ENCODE measurements around the gene SERPINA7. TPM values are rescaled to one million over a fixed set of nuclear protein-coding genes. Genes with fewer than 3 reads are reported as not detected.
A peak's percentile ranks its signal among the peaks of the same experiment; 100 is the strongest.
"Not testable (repeated sequence)": the region's sequence is repeated elsewhere in the genome, so short reads cannot be mapped to it uniquely, and the experiment has no call there.

The SERPINA7 gene
- total RNA-seq, 1 donor from 2014 or later, result not detected

DNA sequence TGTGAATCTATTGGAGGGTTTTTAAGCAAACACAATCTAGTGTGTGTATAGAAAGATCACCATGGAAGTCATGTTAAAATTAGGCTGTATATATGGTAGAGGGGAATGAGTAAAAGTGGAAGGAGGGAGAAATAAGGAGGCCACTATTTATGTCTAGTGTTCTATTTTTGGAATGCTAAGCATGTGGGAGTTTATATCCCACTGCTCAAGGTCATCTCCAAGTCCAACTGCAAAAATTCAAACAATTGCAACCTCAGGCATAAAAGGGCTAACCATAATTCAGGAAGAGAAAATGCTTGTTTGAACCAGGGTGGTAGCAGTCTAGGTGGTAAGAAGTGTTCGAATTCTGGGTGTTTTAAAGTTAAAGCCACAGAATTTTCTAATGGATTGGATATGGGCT lies 39.2 kb downstream of the SERPINA7 start:
- Histone ChIP-seq H2AFZ (ENCODE audit: low read depth, low read length) (no peak overlapping the region), H3K27ac (ENCODE audit: low read depth, low read length) (no peak overlapping the region), H3K4me2 (ENCODE audit: low read length) (no peak overlapping the region), H4K20me1 (ENCODE audit: insufficient read depth, low read length) (no peaks in the 10 kb centered on the region), H3K4me3 (ENCODE audit: insufficient read depth, low read depth, low read length) (no peak overlapping the region), H3K27me3 (ENCODE audit: insufficient read depth, low read length) (no peaks in the 10 kb centered on the region), H3K9ac (ENCODE audit: low read length) (no peak overlapping the region), H3K4me1 (ENCODE audit: insufficient read depth, low read length) (no peaks in the 10 kb centered on the region), H3K79me2 (ENCODE audit: insufficient read depth, low read length) (no peaks in the 10 kb centered on the region), H3K9me3 (ENCODE audit: insufficient read depth, low read depth, low read length) (no peaks in the 10 kb centered on the region), H3K36me3 (ENCODE audit: insufficient read depth, low read length) (no peaks in the 10 kb centered on the region)
- Mint-ChIP-seq H3K9me3 (ENCODE audit: unreplicated experiment) (peaks cover 1% of the 10 kb centered on the region), H3K4me3 (ENCODE audit: unreplicated experiment) (no peak overlapping the region), H3K27me3 (ENCODE audit: low read depth, unreplicated experiment) (no peaks in the 10 kb centered on the region), H3K27ac (ENCODE audit: unreplicated experiment) (no peak overlapping the region), H3K4me1 (ENCODE audit: low read depth, unreplicated experiment) (no peaks in the 10 kb centered on the region), H3K36me3 (ENCODE audit: low read depth, unreplicated experiment) (no peaks in the 10 kb centered on the region)
- TF ChIP-seq EZH2 (IDR thresholded peaks at IDR 0.05; ENCODE audit: insufficient read depth, low read length) (no peak), CTCF (IDR thresholded peaks at IDR 0.05; ENCODE audit: insufficient read depth, low read depth, low read length) (no peak)
- no peak for DNase-seq (ENCODE audit: low read depth)
- peak; percentile 60 for FAIRE-seq

GRCh38 chrX:105988487-105988886 lies 50.0 kb downstream of the SERPINA7 start:
- H3K4me2 ChIP-seq (ENCODE audit: low read length); H3K36me3 ChIP-seq (ENCODE audit: insufficient read depth, low read length); H3K4me3 ChIP-seq (ENCODE audit: insufficient read depth, low read depth, low read length); H3K4me1 ChIP-seq (ENCODE audit: insufficient read depth, low read length); H3K4me3 Mint-ChIP-seq (ENCODE audit: unreplicated experiment); H2AFZ ChIP-seq (ENCODE audit: low read depth, low read length); H3K79me2 ChIP-seq (ENCODE audit: insufficient read depth, low read length); H3K36me3 Mint-ChIP-seq (ENCODE audit: low read depth, unreplicated experiment); H3K27ac ChIP-seq (ENCODE audit: low read depth, low read length); FAIRE-seq; H3K27ac Mint-ChIP-seq (ENCODE audit: unreplicated experiment); DNase-seq (ENCODE audit: low read depth); H3K4me1 Mint-ChIP-seq (ENCODE audit: low read depth, unreplicated experiment); H3K27me3 Mint-ChIP-seq (ENCODE audit: low read depth, unreplicated experiment); H3K9me3 ChIP-seq (ENCODE audit: insufficient read depth, low read depth, low read length); H4K20me1 ChIP-seq (ENCODE audit: insufficient read depth, low read length); H3K9ac ChIP-seq (ENCODE audit: low read length); H3K27me3 ChIP-seq (ENCODE audit: insufficient read depth, low read length); H3K9me3 Mint-ChIP-seq (ENCODE audit: unreplicated experiment): not testable (repeated sequence)

Other genes with a start within 250 kb of the SERPINA7 start
- gene NRK, start 216.2 kb downstream of the SERPINA7 start, total RNA-seq, result 18.3 and 20.1 TPM in 2 replicates
- 3.1 and 3.3 TPM in 2 replicates for gene PWWP3B, start 129.6 kb upstream of the SERPINA7 start, total RNA-seq